WTC11 (cell line): Measurements from ENCODE around the gene GAS5. TPM values are rescaled to one million over a fixed set of nuclear protein-coding genes. Genes with fewer than 3 reads are reported as not detected.

Experiments used
- ATAC-seq: fragments of 200-7000 bp; cut with Tn5 transposase; 2 replicates; pipeline ENCODE4 v1.10.0; 2021; ENCODE audit warnings: mild to moderate bottlenecking, moderate library complexity
- CTCF ChIA-PET: fragments of 300-600 bp; sonication (Branson Sonifier 250); formaldehyde crosslinking; loops from one replicate; lab custom pipeline; 2021; ENCODE audit warnings: antibody characterized with exemption; lab: Charles Lee
- POLR2A ChIA-PET: fragments of 350-600 bp; sonication (Branson Sonifier 250); formaldehyde crosslinking; loops from one replicate; lab custom pipeline; 2021; ENCODE audit warnings: antibody characterized with exemption; lab: Charles Lee
- DNase-seq: peaks from one replicate; pipeline ENCODE4 v3.0.0; 2021; ENCODE audit warnings: low spot score
- H3K27ac Mint-ChIP-seq: 2 replicates; pipeline ENCODE4 v1.8.0; 2021; ENCODE audit warnings: mixed read lengths
- H3K27me3 Mint-ChIP-seq: 2 replicates; pipeline ENCODE4 v1.8.0; 2021; ENCODE audit warnings: low read depth, mild to moderate bottlenecking, moderate library complexity, mixed read lengths
- H3K36me3 Mint-ChIP-seq: 2 replicates; pipeline ENCODE4 v1.8.0; 2021; ENCODE audit warnings: mixed read lengths
- H3K4me1 Mint-ChIP-seq: 2 replicates; pipeline ENCODE4 v1.8.0; 2022; ENCODE audit warnings: mixed read lengths
- H3K4me3 Mint-ChIP-seq: 2 replicates; pipeline ENCODE4 v1.8.0; 2021; ENCODE audit warnings: mild to moderate bottlenecking, moderate library complexity, mixed read lengths
- H3K9me3 Mint-ChIP-seq: 2 replicates; pipeline ENCODE4 v1.8.0; 2021; ENCODE audit warnings: mixed read lengths
- ATF6 ChIP-seq: sonication (generic); formaldehyde crosslinking; IDR thresholded peaks from 2 replicates; pipeline ENCODE4 v1.8.1; 2023; ENCODE audit warnings: mild to moderate bottlenecking, missing genetic modification reagents
- EMX1 ChIP-seq: fragments of 250-450 bp; sonication (Bioruptor Pico); IDR thresholded peaks from 2 replicates; pipeline ENCODE4 v1.8.0; 2021; ENCODE audit warnings: mild to moderate bottlenecking
- ESRRA ChIP-seq: sonication (generic); formaldehyde crosslinking; IDR thresholded peaks from 2 replicates; pipeline ENCODE4 v1.8.1; 2022; ENCODE audit warnings: mild to moderate bottlenecking, missing genetic modification reagents, borderline replicate concordance
- ETV6 ChIP-seq: sonication (generic); formaldehyde crosslinking; IDR thresholded peaks from 2 replicates; pipeline ENCODE4 v1.8.1; 2022; ENCODE audit warnings: mild to moderate bottlenecking, missing genetic modification reagents
- GTF2I ChIP-seq: fragments of 250-450 bp; sonication (Bioruptor Pico); conservative IDR thresholded peaks from 2 replicates; pipeline ENCODE4 v1.4.0; 2021; ENCODE audit warnings: mild to moderate bottlenecking
- NFATC4 ChIP-seq: fragments of 250-450 bp; sonication (Bioruptor Pico); IDR thresholded peaks from 2 replicates; pipeline ENCODE4 v1.9.0; 2021; ENCODE audit warnings: mild to moderate bottlenecking
- SMAD3 ChIP-seq: sonication (generic); formaldehyde crosslinking; IDR thresholded peaks from 2 replicates; pipeline ENCODE4 v1.8.0; 2022; ENCODE audit warnings: missing genetic modification reagents, mild to moderate bottlenecking, borderline replicate concordance
- STAT6 ChIP-seq: sonication (generic); formaldehyde crosslinking; conservative IDR thresholded peaks from 2 replicates; pipeline ENCODE4 v1.8.1; 2023; ENCODE audit warnings: mild to moderate bottlenecking, low read depth, missing genetic modification reagents, moderate library complexity
- TCF7 ChIP-seq: sonication (generic); formaldehyde crosslinking; IDR thresholded peaks from 2 replicates; pipeline ENCODE4 v1.8.0; 2022; ENCODE audit warnings: mild to moderate bottlenecking, low read depth, missing genetic modification reagents, moderate library complexity
- ZBTB21 ChIP-seq: sonication (generic); formaldehyde crosslinking; IDR thresholded peaks from 2 replicates; pipeline ENCODE4 v1.8.1; 2023; ENCODE audit warnings: mild to moderate bottlenecking, missing genetic modification reagents, borderline replicate concordance
- ZNF281 ChIP-seq: sonication (generic); formaldehyde crosslinking; IDR thresholded peaks from 2 replicates; pipeline ENCODE4 v1.8.0; 2023; ENCODE audit warnings: mild to moderate bottlenecking, missing genetic modification reagents
- ZNF512 ChIP-seq: sonication (generic); formaldehyde crosslinking; IDR thresholded peaks from 2 replicates; pipeline ENCODE4 v1.8.1; 2022; ENCODE audit warnings: missing genetic modification reagents, borderline replicate concordance
- total RNA-seq: library from RNA; stranded (reverse); gene quantifications from 3 replicates; pipeline ENCODE4 v1.2.3, GENCODE V29; 2021
- TF ChIP-seq, protein P1 (sequence below): fragments of 250-450 bp; sonication (Bioruptor Pico); IDR thresholded peaks from 2 replicates; pipeline ENCODE4 v1.9.0; 2021; ENCODE audit warnings: mild to moderate bottlenecking
- TF ChIP-seq, protein P2 (sequence below): sonication (generic); formaldehyde crosslinking; IDR thresholded peaks from 2 replicates; pipeline ENCODE4 v1.8.0; 2023; ENCODE audit warnings: missing genetic modification reagents
- TF ChIP-seq, protein P3 (sequence below): sonication (generic); formaldehyde crosslinking; IDR thresholded peaks from 2 replicates; pipeline ENCODE4 v1.8.0; 2022; ENCODE audit warnings: mild to moderate bottlenecking, missing genetic modification reagents

Gene GAS5
- total RNA-seq, 1 experiment from 2014 or later: 818 TPM

- H3K27me3 Mint-ChIP-seq: no peaks in the 10 kb centered on the region
- POLR2A ChIA-PET: interaction anchor here (0.9 to 1.5 kb wide), 3 partner anchors 11 to 33 kb away, joined by 4 to 5 read pairs (median 5); partner anchors contain the start of gene ZBTB37
- H3K27ac Mint-ChIP-seq: no peak overlapping the region
- CTCF ChIA-PET: no interaction called here
- H3K4me1 Mint-ChIP-seq: peaks cover 13% of the 10 kb centered on the region
- no peak for TF ChIP-seq TCF7
- no peak for TF ChIP-seq ZNF512 (CRISPR knock-in tag)
- TF ChIP-seq NFATC4: no peak
- no peak for TF ChIP-seq ATF6 (CRISPR knock-in tag)
- TF ChIP-seq ZNF281: no peak
- TF ChIP-seq, protein P1, sequence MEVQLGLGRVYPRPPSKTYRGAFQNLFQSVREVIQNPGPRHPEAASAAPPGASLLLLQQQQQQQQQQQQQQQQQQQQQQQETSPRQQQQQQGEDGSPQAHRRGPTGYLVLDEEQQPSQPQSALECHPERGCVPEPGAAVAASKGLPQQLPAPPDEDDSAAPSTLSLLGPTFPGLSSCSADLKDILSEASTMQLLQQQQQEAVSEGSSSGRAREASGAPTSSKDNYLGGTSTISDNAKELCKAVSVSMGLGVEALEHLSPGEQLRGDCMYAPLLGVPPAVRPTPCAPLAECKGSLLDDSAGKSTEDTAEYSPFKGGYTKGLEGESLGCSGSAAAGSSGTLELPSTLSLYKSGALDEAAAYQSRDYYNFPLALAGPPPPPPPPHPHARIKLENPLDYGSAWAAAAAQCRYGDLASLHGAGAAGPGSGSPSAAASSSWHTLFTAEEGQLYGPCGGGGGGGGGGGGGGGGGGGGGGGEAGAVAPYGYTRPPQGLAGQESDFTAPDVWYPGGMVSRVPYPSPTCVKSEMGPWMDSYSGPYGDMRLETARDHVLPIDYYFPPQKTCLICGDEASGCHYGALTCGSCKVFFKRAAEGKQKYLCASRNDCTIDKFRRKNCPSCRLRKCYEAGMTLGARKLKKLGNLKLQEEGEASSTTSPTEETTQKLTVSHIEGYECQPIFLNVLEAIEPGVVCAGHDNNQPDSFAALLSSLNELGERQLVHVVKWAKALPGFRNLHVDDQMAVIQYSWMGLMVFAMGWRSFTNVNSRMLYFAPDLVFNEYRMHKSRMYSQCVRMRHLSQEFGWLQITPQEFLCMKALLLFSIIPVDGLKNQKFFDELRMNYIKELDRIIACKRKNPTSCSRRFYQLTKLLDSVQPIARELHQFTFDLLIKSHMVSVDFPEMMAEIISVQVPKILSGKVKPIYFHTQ: 0 out of 2 replicates have a peak, but pooled peaks have one; percentile 56
- peak; percentile 72; the same call in 1 of the 2 replicates for TF ChIP-seq EMX1 (CRISPR knock-in tag)
- TF ChIP-seq, protein P2, sequence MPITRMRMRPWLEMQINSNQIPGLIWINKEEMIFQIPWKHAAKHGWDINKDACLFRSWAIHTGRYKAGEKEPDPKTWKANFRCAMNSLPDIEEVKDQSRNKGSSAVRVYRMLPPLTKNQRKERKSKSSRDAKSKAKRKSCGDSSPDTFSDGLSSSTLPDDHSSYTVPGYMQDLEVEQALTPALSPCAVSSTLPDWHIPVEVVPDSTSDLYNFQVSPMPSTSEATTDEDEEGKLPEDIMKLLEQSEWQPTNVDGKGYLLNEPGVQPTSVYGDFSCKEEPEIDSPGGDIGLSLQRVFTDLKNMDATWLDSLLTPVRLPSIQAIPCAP (CRISPR knock-in tag): no peak
- H3K9me3 Mint-ChIP-seq: no peaks in the 10 kb centered on the region
- DNase-seq (no peak), ATAC-seq (no peak)
- H3K4me3 Mint-ChIP-seq: no peak overlapping the region
- H3K36me3 Mint-ChIP-seq: peaks cover 43% of the 10 kb centered on the region
These were observed 10.3 kb downstream of the GAS5 start for GRCh38 chr1:173857363-173857917.

DNA sequence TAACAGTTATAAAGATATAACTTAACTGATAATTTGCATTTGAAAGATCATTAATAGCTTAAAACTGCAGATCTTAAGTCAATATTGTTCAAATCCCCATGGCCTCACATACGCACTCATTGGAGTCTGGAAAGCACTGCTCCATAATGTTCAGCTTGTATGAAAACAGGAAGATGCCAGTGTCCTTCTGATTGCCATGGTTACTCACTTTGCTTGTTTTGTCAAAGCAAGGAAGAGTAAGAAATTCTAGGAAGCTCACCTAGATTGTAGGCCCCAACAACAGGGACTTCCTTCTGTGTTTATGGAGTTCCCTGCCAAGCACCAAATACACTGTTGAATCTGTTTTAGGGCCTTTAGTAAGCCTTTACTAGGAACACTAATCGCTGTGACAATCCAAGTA lies 10.9 kb downstream of the GAS5 start:
- ChIA-PET CTCF (no interaction called here), POLR2A (interaction anchor here (1.1 to 1.5 kb wide), 2 partner anchors 12 to 33 kb away, joined by 5 read pairs; no protein-coding TSS in a partner anchor)
- TF ChIP-seq ETV6 (CRISPR knock-in tag) (no peak), GTF2I (CRISPR knock-in tag) (no peak), NFATC4 (no peak), ESRRA (CRISPR knock-in tag) (no peak), SMAD3 (CRISPR knock-in tag) (no peak), STAT6 (CRISPR knock-in tag) (no peak), ZBTB21 (CRISPR knock-in tag) (no peak)
- TF ChIP-seq, protein P3, sequence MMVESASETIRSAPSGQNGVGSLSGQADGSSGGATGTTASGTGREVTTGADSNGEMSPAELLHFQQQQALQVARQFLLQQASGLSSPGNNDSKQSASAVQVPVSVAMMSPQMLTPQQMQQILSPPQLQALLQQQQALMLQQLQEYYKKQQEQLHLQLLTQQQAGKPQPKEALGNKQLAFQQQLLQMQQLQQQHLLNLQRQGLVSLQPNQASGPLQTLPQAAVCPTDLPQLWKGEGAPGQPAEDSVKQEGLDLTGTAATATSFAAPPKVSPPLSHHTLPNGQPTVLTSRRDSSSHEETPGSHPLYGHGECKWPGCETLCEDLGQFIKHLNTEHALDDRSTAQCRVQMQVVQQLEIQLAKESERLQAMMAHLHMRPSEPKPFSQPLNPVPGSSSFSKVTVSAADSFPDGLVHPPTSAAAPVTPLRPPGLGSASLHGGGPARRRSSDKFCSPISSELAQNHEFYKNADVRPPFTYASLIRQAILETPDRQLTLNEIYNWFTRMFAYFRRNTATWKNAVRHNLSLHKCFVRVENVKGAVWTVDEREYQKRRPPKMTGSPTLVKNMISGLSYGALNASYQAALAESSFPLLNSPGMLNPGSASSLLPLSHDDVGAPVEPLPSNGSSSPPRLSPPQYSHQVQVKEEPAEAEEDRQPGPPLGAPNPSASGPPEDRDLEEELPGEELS (CRISPR knock-in tag): no peak
- H3K36me3 Mint-ChIP-seq: peaks cover 46% of the 10 kb centered on the region
- DNase-seq (no peak), ATAC-seq (no peak)
- H3K27me3 Mint-ChIP-seq: no peaks in the 10 kb centered on the region
- peaks cover 16% of the 10 kb centered on the region for H3K4me1 Mint-ChIP-seq
- H3K9me3 Mint-ChIP-seq: no peaks in the 10 kb centered on the region
- no peak overlapping the region for H3K4me3 Mint-ChIP-seq
- no peak overlapping the region for H3K27ac Mint-ChIP-seq
